ENCODE measurements around the gene ABCB4. TPM values are rescaled to one million over a fixed set of nuclear protein-coding genes. Genes with fewer than 3 reads are reported as not detected.

The ABCB4 gene
- total RNA-seq: 3.4 and 5.5 TPM in 2 replicates

GRCh38 chr7:87475359-87476178, at the start of gene ABCB4:
Gene ABCB4, minus strand, starts transcription at chr7:87475680. Its CDS starts 215 bp downstream, at chr7:87475465.

Other genes with a start within 250 kb of the ABCB4 start
- gene CROT, start 130.0 kb downstream of the ABCB4 start, total RNA-seq: 16.0 and 18.2 TPM in 2 replicates
- gene ABCB1, start 125.2 kb upstream of the ABCB4 start, total RNA-seq: 0.65 and 1.7 TPM in 2 replicates
- gene RUNDC3B, start 152.7 kb upstream of the ABCB4 start, total RNA-seq: 0.46 and 1.1 TPM in 2 replicates

Measured in smooth muscle cell of bladder (primary cell).